Brain microvascular endothelial cell (primary cell): ENCODE measurements around the gene TBC1D16.

Experiments used
- DNase-seq: peaks from one replicate; pipeline ENCODE4 v3.0.0-alpha.2; 2020
- H3K27ac ChIP-seq: fragments of 250-450 bp; sonication (Bioruptor Pico); 2 replicates; pipeline ENCODE4 v1.5.1; 2020; ENCODE audit warnings: mild to moderate bottlenecking, moderate library complexity
- H3K27me3 ChIP-seq: fragments of 250-450 bp; sonication (Bioruptor Pico); replicated peaks from 2 replicates; pipeline ENCODE4 v1.5.1; 2020; ENCODE audit warnings: mild to moderate bottlenecking
- H3K36me3 ChIP-seq: fragments of 250-450 bp; sonication (Bioruptor Pico); replicated peaks from 2 replicates; pipeline ENCODE4 v1.5.1; 2020; ENCODE audit warnings: mild to moderate bottlenecking
- H3K4me3 ChIP-seq: 2 replicates; pipeline ENCODE4 v1.5.1; 2011; ENCODE audit warnings: low read depth, mild to moderate bottlenecking, control low read depth, low read length, moderate library complexity
- CTCF ChIP-seq: IDR thresholded peaks from 2 replicates; pipeline ENCODE4 v1.5.1; 2011; ENCODE audit warnings: low read depth, mild to moderate bottlenecking, moderate library complexity, low read length, control low read depth, inconsistent platforms; ENCODE audit errors: missing control alignments
- in situ Hi-C: cut with HindIII; loops from 2 replicates; pipeline ENCODE4 v1.10.0; 2017; ENCODE audit warnings: low sequenced_read_pairs, low pct_ligation_motif_present

Gene TBC1D16

GRCh38 chr17:79909121-79909520, 126.6 kb downstream of the TBC1D16 start:
- H3K27me3 ChIP-seq, result no peaks in the 10 kb centered on the region
- in situ Hi-C loops, result no loop called here
- no peak for DNase-seq
- H3K36me3 ChIP-seq, result no peaks in the 10 kb centered on the region
- no peak for TF ChIP-seq CTCF
- no peak overlapping the region for H3K4me3 ChIP-seq
- no peak overlapping the region for H3K27ac ChIP-seq

- in situ Hi-C loops, result no loop called here
- Histone ChIP-seq H3K27ac (no peak overlapping the region), H3K4me3 (no peak overlapping the region), H3K36me3 (no peaks in the 10 kb centered on the region), H3K27me3 (no peaks in the 10 kb centered on the region)
- DNase-seq, result peak; percentile 57
- TF ChIP-seq CTCF, result no peak
Observed at GRCh38 chr17:79907850-79908249, 127.8 kb downstream of the TBC1D16 start.

GRCh38 chr17:79907217-79907715, 128.4 kb downstream of the TBC1D16 start:
- in situ Hi-C loops, result no loop called here
- Histone ChIP-seq H3K36me3 (no peaks in the 10 kb centered on the region), H3K27ac (no peak overlapping the region), H3K4me3 (no peak overlapping the region), H3K27me3 (no peaks in the 10 kb centered on the region)
- no peak for DNase-seq
- peak; percentile 3 for TF ChIP-seq CTCF

DNA sequence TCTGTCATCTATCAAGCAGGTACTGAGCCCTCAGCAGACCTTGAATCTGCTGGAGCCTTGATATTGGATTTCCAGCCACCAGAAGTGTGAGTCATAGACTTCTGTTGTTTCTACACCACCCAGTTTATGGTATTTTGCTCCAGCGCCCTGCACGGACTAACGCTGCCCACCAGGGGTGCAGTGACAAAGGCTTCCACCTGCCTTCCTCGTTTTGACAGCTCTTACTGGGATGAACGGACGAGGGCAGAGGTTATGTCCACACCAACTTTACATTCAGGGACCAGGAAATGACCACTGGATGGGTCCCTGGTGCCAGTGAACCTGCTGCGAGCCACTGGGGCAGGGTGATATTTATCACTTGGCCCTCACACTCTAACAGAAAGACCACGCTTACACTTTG, 129.8 kb downstream of the TBC1D16 start:
- Histone ChIP-seq H3K27ac (no peak overlapping the region), H3K4me3 (no peak overlapping the region), H3K36me3 (no peaks in the 10 kb centered on the region), H3K27me3 (no peaks in the 10 kb centered on the region)
- in situ Hi-C loops, result no loop called here
- TF ChIP-seq CTCF, result peak; percentile 38
- peak; percentile 39 for DNase-seq

DNA sequence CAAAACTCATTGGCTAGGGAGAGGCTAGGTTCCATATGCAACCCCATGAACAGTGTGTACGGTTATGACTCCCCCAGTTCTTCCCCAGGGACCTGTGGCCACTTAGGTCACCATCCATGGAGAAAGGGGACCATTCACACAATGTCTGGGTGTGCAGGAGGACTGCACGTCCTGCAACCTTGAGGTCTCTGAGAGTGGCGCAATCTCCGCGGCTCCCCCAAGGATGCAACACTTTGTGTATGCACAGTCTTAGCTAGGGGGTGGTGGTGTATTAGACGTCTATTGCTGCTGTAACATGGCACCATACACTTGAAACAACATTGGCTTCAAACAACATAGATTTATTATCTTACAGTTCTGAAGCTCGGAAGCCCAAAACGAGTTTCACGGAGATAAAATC, 130.8 kb downstream of the TBC1D16 start:
- Histone ChIP-seq H3K27ac (no peak overlapping the region), H3K36me3 (no peaks in the 10 kb centered on the region), H3K27me3 (no peaks in the 10 kb centered on the region), H3K4me3 (no peak overlapping the region)
- no peak for DNase-seq
- no peak for TF ChIP-seq CTCF
- in situ Hi-C loops, result no loop called here

- H3K4me3 ChIP-seq, result no peak overlapping the region
- H3K27ac ChIP-seq, result no peak overlapping the region
- no peak for DNase-seq
- H3K27me3 ChIP-seq, result no peaks in the 10 kb centered on the region
- TF ChIP-seq CTCF, result no peak
- in situ Hi-C loops, result no loop called here
- no peaks in the 10 kb centered on the region for H3K36me3 ChIP-seq
Observed at GRCh38 chr17:79902146-79902791, 133.4 kb downstream of the TBC1D16 start.
